Lung (tissue), 12 donors: ENCODE results near the gene PCBD2. TPM values are rescaled to one million over a fixed set of nuclear protein-coding genes. Genes with fewer than 3 reads are reported as not detected.

Source experiments
- ATAC-seq: fragments of 200-7000 bp; cut with Tn5 transposase; one replicate; pipeline ENCODE4 v1.9.1; 2020; ENCODE audit warnings: moderate number of reproducible peaks; ENCODE audit not compliant: insufficient read depth, low FRiP score
- DNase-seq, 3 donors: peaks; one replicate each; pipeline ENCODE4 v3.0.0-alpha.2; 2013 to 2017
- H3K27ac ChIP-seq, 2 donors: one replicate each; pipeline ENCODE4 v1.5.1; 2013; ENCODE audit warnings: mild to moderate bottlenecking in 2 of 2, moderate library complexity in 2 of 2, control low read depth in 1 of 2, inconsistent platforms in 1 of 2, low read depth in 1 of 2, low read length in 1 of 2
- H3K27me3 ChIP-seq, 3 donors: one replicate each; pipeline ENCODE4 v1.5.1; 2013; ENCODE audit warnings: low read length in 2 of 3; ENCODE audit not compliant: control insufficient read depth in 3 of 3, insufficient read depth in 3 of 3
- H3K36me3 ChIP-seq, 4 donors: one replicate each; pipeline ENCODE4 v1.5.1; 2013; ENCODE audit warnings: low read length in 4 of 4, mild to moderate bottlenecking in 1 of 4, moderate library complexity in 1 of 4; ENCODE audit not compliant: control insufficient read depth in 4 of 4, insufficient read depth in 4 of 4
- H3K4me1 ChIP-seq, 5 donors: one replicate each; pipeline ENCODE4 v1.5.1; 2013; ENCODE audit warnings: low read length in 5 of 5, mild to moderate bottlenecking in 2 of 5, moderate library complexity in 1 of 5; ENCODE audit not compliant: control insufficient read depth in 5 of 5, insufficient read depth in 5 of 5
- H3K4me3 ChIP-seq: one replicate; pipeline ENCODE4 v1.5.1; 2013; ENCODE audit warnings: mild to moderate bottlenecking, control low read depth, moderate library complexity
- H3K9ac ChIP-seq, 2 donors: one replicate each; pipeline ENCODE4 v1.5.1; 2013; ENCODE audit warnings: low read length in 2 of 2, control low read depth in 1 of 2; ENCODE audit not compliant: insufficient read depth in 1 of 2
- H3K9me3 ChIP-seq, 4 donors: one replicate each; pipeline ENCODE4 v1.5.1; 2013; ENCODE audit warnings: low read length in 3 of 4, mild to moderate bottlenecking in 1 of 4, moderate library complexity in 1 of 4; ENCODE audit not compliant: control insufficient read depth in 4 of 4, insufficient read depth in 3 of 4
- WGBS, 2 donors: extraction: QIAGEN DNeasy Blood & Tissue Kit; methylation state at CpG; one replicate each; pipeline ENCODE4 v1.1.7; 2013; 5-methylcytosine and 5-hydroxymethylcytosine counted together
- polyA plus RNA-seq, 2 donors: library from polyadenylated mRNA; stranded (reverse); fragments of 200-250 nt; gene quantifications; one replicate each; pipeline ENCODE4 v1.2.1, GENCODE V29; 2013
- total RNA-seq, 2 donors: library from RNA; depleted of rRNA in 1 of 2; stranded (reverse); fragments of >200 nt in 1 of 2; gene quantifications; one replicate each; pipeline ENCODE4 v1.2.1, GENCODE V29; 2014 to 2021
- TF ChIP-seq, protein P1 (sequence below): IDR thresholded peaks from 2 replicates; pipeline ENCODE4 v1.5.1; 2012; ENCODE audit warnings: mild to moderate bottlenecking; ENCODE audit errors: control extremely low read depth, extremely low read depth
- donor health status: control.
- donor health status: control.
- donor health status: Bipolar disorder and iron deficiency.
- donor health status: healthy.
- donor health status: DM: yes; HTN: yes; CAD: no.

PCBD2 gene
- total and polyA plus RNA-seq, 4 donors: 4.1 to 12.3 (median 7.5) TPM

DNA sequence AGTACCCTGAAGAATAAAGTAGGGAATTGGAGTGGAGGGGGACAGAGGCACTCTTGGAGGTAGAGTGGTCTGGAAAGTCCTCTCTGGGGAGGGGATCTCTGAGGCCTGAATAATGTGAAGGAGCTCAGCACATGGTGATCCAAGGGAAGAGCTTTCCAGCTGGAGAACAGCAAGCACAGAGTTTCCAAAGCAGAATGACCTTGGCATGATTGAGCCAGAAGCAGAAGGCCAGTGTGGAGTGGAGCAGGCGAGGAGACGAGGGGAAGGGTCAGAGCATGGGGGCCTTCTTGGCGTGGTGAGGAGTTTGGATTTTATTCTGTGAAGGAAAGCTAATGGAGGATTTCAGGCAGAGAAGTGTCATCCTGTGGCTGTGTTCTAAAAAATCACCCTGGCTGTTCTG is 8.3 kb downstream of the PCBD2 start:
- TF ChIP-seq, protein P1, sequence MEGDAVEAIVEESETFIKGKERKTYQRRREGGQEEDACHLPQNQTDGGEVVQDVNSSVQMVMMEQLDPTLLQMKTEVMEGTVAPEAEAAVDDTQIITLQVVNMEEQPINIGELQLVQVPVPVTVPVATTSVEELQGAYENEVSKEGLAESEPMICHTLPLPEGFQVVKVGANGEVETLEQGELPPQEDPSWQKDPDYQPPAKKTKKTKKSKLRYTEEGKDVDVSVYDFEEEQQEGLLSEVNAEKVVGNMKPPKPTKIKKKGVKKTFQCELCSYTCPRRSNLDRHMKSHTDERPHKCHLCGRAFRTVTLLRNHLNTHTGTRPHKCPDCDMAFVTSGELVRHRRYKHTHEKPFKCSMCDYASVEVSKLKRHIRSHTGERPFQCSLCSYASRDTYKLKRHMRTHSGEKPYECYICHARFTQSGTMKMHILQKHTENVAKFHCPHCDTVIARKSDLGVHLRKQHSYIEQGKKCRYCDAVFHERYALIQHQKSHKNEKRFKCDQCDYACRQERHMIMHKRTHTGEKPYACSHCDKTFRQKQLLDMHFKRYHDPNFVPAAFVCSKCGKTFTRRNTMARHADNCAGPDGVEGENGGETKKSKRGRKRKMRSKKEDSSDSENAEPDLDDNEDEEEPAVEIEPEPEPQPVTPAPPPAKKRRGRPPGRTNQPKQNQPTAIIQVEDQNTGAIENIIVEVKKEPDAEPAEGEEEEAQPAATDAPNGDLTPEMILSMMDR: no peak
- Histone ChIP-seq H3K9me3 (no peaks in the 10 kb centered on the region), H3K27ac (no peak overlapping the region), H3K4me1 (no peaks in the 10 kb centered on the region), H3K27me3 (no peaks in the 10 kb centered on the region), H3K36me3 (peaks cover 0 to 24% (median 16%) of the 10 kb centered on the region in 4 donors), H3K9ac (no peak overlapping the region), H3K4me3 (no peak overlapping the region)
- DNase-seq (no peak), ATAC-seq (no peak)
- 97 to 100% methylated on average over 3 of the region's 3 CpGs for WGBS, 2 donors

DNA sequence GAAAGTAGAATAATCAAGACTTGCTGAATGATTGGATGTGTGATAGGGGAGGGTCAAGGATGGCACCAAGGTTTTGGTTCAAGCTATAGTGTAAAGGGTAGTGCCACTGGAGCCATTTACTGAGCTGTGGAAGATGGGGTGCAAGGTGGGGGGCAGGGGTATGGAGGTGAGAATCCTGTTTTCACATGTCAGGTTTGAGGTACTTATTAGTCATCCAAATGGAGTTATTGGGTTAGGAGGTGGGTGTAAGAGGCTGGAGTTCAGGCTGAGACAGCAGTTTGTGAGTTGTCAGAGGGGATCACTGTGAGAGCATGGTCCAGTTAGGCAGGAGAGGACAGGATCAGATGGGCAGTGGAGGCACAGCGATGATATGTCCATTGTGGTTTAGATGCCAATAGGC is 8.9 kb downstream of the PCBD2 start:
- H3K36me3 ChIP-seq: peaks cover 0 to 24% (median 17%) of the 10 kb centered on the region in 4 donors
- WGBS, 2 donors: 100% methylated on average over 1 of the region's 1 CpG

DNA sequence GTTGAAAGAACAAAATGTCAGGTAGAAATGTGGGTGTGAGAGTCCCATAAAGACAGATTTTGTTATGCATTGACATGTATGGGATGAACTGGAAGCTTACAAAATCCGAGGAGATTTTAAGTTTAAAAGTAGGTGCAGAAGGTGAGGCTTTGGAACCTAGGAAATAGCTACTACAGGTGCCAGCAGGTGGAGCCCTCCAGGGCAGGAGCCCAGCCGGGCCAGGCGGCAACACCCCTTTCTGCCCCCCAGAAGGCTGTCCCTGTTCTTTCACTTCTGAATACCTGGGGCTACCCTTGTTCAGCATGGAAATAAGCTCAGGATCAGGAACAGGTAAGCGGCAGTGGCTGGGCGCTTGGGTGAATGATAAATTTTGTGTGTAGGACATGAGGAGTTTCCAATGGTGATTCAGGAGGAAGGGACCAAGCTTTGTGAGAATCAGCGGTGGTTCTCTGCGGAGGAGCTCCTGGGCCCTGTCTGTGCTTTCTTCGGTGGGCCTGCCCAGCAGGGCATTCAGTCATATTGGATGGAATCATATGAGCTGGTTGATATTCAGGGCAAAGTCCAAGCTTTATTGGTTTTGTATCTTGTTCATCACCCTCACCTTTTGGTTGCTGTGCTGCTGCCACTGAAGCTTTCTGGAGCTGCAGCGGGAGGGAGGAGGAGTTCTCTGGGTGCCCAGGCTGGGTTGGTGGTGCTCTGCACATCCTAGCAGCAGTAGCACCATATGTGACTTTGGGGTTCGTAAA is 12.3 kb downstream of the PCBD2 start:
- Histone ChIP-seq H3K9ac (no peak overlapping the region), H3K4me1 (no peaks in the 10 kb centered on the region), H3K27me3 (no peaks in the 10 kb centered on the region), H3K27ac (no peak overlapping the region), H3K36me3 (peaks cover 5 to 24% (median 10%) of the 10 kb centered on the region in 4 donors), H3K9me3 (no peaks in the 10 kb centered on the region), H3K4me3 (no peak overlapping the region)
- DNase-seq (no peak), ATAC-seq (no peak)
- 90 to 91% methylated on average over 10 of the region's 10 CpGs for WGBS, 2 donors
- TF ChIP-seq, protein P1: no peak

More for the DNA sequence above, 8.9 kb downstream of the PCBD2 start:
- no peak overlapping the region for H3K27ac ChIP-seq
- no peaks in the 10 kb centered on the region for H3K4me1 ChIP-seq
- no peaks in the 10 kb centered on the region for H3K27me3 ChIP-seq
- H3K9me3 ChIP-seq: no peaks in the 10 kb centered on the region
- H3K4me3 ChIP-seq: no peak overlapping the region
- ATAC-seq (no peak), DNase-seq (no peak)
- TF ChIP-seq, protein P1: no peak
- no peak overlapping the region for H3K9ac ChIP-seq
